Neural cell (in vitro differentiated cells): ENCODE results near the gene PAK4. TPM values are rescaled to one million over a fixed set of nuclear protein-coding genes. Genes with fewer than 3 reads are reported as not detected.

Source experiments
- H2AFZ ChIP-seq: fragments of 200-600, 300-800 bp; sonication (generic), shearing (Covaris generic); 2 replicates; pipeline ENCODE4 v1.6.0; 2014; ENCODE audit warnings: low read depth, mild to moderate bottlenecking, antibody characterized with exemption, low read length, moderate library complexity
- H3F3A ChIP-seq: fragments of 200-600 bp; shearing (Covaris generic); 2 replicates; pipeline ENCODE4 v1.6.1; 2016; ENCODE audit warnings: mild to moderate bottlenecking, moderate library complexity, mixed read lengths, antibody characterized with exemption, low read length; ENCODE audit not compliant: insufficient read depth, poor library complexity, severe bottlenecking
- H3K27ac ChIP-seq: fragments of 200-600, 300-800 bp; sonication (generic), shearing (Covaris generic); 2 replicates; pipeline ENCODE4 v1.5.1; 2014; ENCODE audit warnings: mild to moderate bottlenecking, low read length, moderate library complexity
- H3K27me3 ChIP-seq: fragments of 300-800, 200-600 bp; sonication (generic), shearing (Covaris generic); 2 replicates; pipeline ENCODE4 v1.6.0; 2014; ENCODE audit warnings: mild to moderate bottlenecking, low read depth, low read length, moderate library complexity; ENCODE audit not compliant: insufficient read depth
- H3K36me3 ChIP-seq: fragments of 300-800, 200-600 bp; sonication (generic), shearing (Covaris generic); 2 replicates; pipeline ENCODE4 v1.5.1; 2014; ENCODE audit warnings: mild to moderate bottlenecking, antibody characterized with exemption, low read length, moderate library complexity; ENCODE audit not compliant: insufficient read depth
- H3K4me2 ChIP-seq: fragments of 300-800, 200-600 bp; sonication (generic), shearing (Covaris generic); 2 replicates; pipeline ENCODE4 v1.6.0; 2014; ENCODE audit warnings: mild to moderate bottlenecking, low read length
- H3K4me3 ChIP-seq: fragments of 300-800, 200-600 bp; sonication (generic), shearing (Covaris generic); 2 replicates; pipeline ENCODE4 v1.5.1; 2014; ENCODE audit warnings: mild to moderate bottlenecking, low read length, moderate library complexity
- H3K79me2 ChIP-seq: fragments of 200-600 bp; shearing (Covaris generic); replicated peaks from 2 replicates; pipeline ENCODE4 v1.6.0; 2014; ENCODE audit warnings: mild to moderate bottlenecking, low read length, moderate library complexity; ENCODE audit not compliant: insufficient read depth
- H3K9ac ChIP-seq: fragments of 300-800, 200-600 bp; sonication (generic), shearing (Covaris generic); 2 replicates; pipeline ENCODE4 v1.6.1; 2016; ENCODE audit warnings: mild to moderate bottlenecking, low read length, mixed read lengths
- H3K9me2 ChIP-seq: fragments of 200-600 bp; shearing (Covaris generic); 2 replicates; pipeline ENCODE4 v1.6.1; 2016; ENCODE audit warnings: mild to moderate bottlenecking, low read length, mixed read lengths; ENCODE audit not compliant: insufficient read depth
- H3K9me3 ChIP-seq: fragments of 200-600, 300-800 bp; sonication (generic), shearing (Covaris generic); 2 replicates; pipeline ENCODE4 v1.6.1; 2016; ENCODE audit warnings: mild to moderate bottlenecking, mixed run types, low read length, moderate library complexity, mixed read lengths
- H4K20me1 ChIP-seq: fragments of 200-600 bp; shearing (Covaris generic); 2 replicates; pipeline ENCODE4 v1.6.1; 2016; ENCODE audit warnings: mild to moderate bottlenecking, mixed run types; ENCODE audit not compliant: insufficient read depth
- EP300 ChIP-seq: fragments of 450-650 bp; conservative IDR thresholded peaks from 2 replicates; pipeline ENCODE4 v1.6.1; 2014; ENCODE audit warnings: antibody characterized with exemption, mild to moderate bottlenecking, moderate library complexity; ENCODE audit not compliant: poor library complexity, severe bottlenecking
- EZH2 ChIP-seq: fragments of 200-600, 300-800 bp; shearing (Covaris generic), sonication (generic); IDR thresholded peaks from 2 replicates; pipeline ENCODE4 v1.6.1; 2014; ENCODE audit warnings: antibody characterized with exemption, low read length, borderline replicate concordance, mild to moderate bottlenecking; ENCODE audit not compliant: insufficient read depth, poor library complexity, severe bottlenecking
- MXI1 ChIP-seq: fragments of 450-650 bp; conservative IDR thresholded peaks from 2 replicates; pipeline ENCODE4 v1.6.1; 2014; ENCODE audit warnings: antibody characterized with exemption, mild to moderate bottlenecking; ENCODE audit not compliant: poor library complexity, severe bottlenecking
- POLR2AphosphoS5 ChIP-seq: IDR thresholded peaks from 2 replicates; pipeline ENCODE4 v1.6.1; 2012
- RAD21 ChIP-seq: fragments of 450-650 bp; conservative IDR thresholded peaks from 2 replicates; pipeline ENCODE4 v1.6.1; 2014; ENCODE audit warnings: antibody characterized with exemption, mild to moderate bottlenecking, moderate library complexity
- REST ChIP-seq: IDR thresholded peaks from 2 replicates; pipeline ENCODE4 v1.6.1; 2012; ENCODE audit warnings: borderline replicate concordance
- SMC3 ChIP-seq: fragments of 450-650 bp; conservative IDR thresholded peaks from 2 replicates; pipeline ENCODE4 v1.6.1; 2014; ENCODE audit warnings: antibody characterized with exemption, mild to moderate bottlenecking, moderate library complexity; ENCODE audit not compliant: poor library complexity
- TAF1 ChIP-seq: IDR thresholded peaks from 2 replicates; pipeline ENCODE4 v1.6.1; 2012; ENCODE audit warnings: low read depth
- polyA plus RNA-seq: library from polyadenylated mRNA; depleted of rRNA; stranded (reverse); fragments of >200 nt; gene quantifications from 2 replicates; pipeline ENCODE4 v1.2.3, GENCODE V29; 2014
- TF ChIP-seq, protein P1 (sequence below): fragments of 450-650 bp; IDR thresholded peaks from 2 replicates; pipeline ENCODE4 v1.5.1; 2014; ENCODE audit warnings: antibody characterized with exemption, mild to moderate bottlenecking, moderate library complexity; ENCODE audit not compliant: poor library complexity, severe bottlenecking

PAK4 gene
- polyA plus RNA-seq, 1 donor from 2014 or later = 5.4 TPM

GRCh38 chr19:39122934-39123731 lies 2.5 kb upstream of the PAK4 start:
- no peak for TF ChIP-seq REST
- TF ChIP-seq POLR2AphosphoS5 = no peak
- no peak for TF ChIP-seq MXI1
- TF ChIP-seq SMC3 = no peak
- no peak for TF ChIP-seq EZH2
- TF ChIP-seq, protein P1, sequence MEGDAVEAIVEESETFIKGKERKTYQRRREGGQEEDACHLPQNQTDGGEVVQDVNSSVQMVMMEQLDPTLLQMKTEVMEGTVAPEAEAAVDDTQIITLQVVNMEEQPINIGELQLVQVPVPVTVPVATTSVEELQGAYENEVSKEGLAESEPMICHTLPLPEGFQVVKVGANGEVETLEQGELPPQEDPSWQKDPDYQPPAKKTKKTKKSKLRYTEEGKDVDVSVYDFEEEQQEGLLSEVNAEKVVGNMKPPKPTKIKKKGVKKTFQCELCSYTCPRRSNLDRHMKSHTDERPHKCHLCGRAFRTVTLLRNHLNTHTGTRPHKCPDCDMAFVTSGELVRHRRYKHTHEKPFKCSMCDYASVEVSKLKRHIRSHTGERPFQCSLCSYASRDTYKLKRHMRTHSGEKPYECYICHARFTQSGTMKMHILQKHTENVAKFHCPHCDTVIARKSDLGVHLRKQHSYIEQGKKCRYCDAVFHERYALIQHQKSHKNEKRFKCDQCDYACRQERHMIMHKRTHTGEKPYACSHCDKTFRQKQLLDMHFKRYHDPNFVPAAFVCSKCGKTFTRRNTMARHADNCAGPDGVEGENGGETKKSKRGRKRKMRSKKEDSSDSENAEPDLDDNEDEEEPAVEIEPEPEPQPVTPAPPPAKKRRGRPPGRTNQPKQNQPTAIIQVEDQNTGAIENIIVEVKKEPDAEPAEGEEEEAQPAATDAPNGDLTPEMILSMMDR = no peak
- no peak for TF ChIP-seq TAF1
- no peak for TF ChIP-seq RAD21
- TF ChIP-seq EP300 = no peak
- no peak overlapping the region for H3K9ac ChIP-seq
- H3K27ac ChIP-seq = no peak overlapping the region
- no peaks in the 10 kb centered on the region for H3K27me3 ChIP-seq
- H3K4me2 ChIP-seq = no peak overlapping the region
- H3K4me3 ChIP-seq = no peak overlapping the region
- no peaks in the 10 kb centered on the region for H3K9me2 ChIP-seq
- peaks cover 21% of the 10 kb centered on the region for H3K79me2 ChIP-seq
- H3K36me3 ChIP-seq = no peaks in the 10 kb centered on the region
- H3K9me3 ChIP-seq = no peaks in the 10 kb centered on the region
- no peaks in the 10 kb centered on the region for H4K20me1 ChIP-seq
- no peak overlapping the region for H2AFZ ChIP-seq
- H3F3A ChIP-seq = no peaks in the 10 kb centered on the region

DNA sequence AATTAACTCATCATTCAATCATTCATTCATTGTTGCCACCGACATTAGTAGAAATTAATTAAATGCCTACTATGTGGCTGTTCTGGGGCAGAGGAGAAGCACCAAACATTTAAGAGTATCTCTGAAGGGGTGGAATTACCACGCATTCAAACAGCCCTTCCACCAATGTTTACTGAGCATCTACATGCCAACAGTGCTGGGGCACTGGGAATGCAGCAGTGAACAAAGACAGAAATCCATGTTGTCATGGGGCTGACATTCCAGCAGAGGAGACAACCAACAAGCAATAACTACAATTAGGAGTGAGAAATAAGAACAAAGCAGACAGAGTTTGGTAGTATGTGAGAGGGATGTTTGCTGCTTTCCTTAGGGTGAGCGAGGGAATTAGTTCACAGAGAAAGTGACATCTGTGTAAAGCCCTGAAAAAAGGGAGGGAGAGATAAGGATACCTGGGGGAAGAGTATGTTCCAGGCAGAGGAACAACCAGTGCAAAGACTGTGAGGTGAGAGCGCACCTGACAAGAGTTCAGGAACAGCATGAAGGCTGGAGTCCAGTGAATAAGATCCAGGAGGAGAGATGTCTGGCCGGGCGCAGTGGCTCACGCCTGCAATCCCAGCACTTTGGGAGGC lies 1.3 kb upstream of the PAK4 start:
- H3K4me2 ChIP-seq = no peak overlapping the region

More for the DNA sequence above, 1.3 kb upstream of the PAK4 start:
- no peak overlapping the region for H2AFZ ChIP-seq
- H3K36me3 ChIP-seq = no peaks in the 10 kb centered on the region
- H3K27me3 ChIP-seq = no peaks in the 10 kb centered on the region
- H3K27ac ChIP-seq = no peak overlapping the region
- no peaks in the 10 kb centered on the region for H3K9me3 ChIP-seq
- peaks cover 21% of the 10 kb centered on the region for H3K79me2 ChIP-seq
- H3F3A ChIP-seq = no peaks in the 10 kb centered on the region
- no peak overlapping the region for H3K9ac ChIP-seq
- no peaks in the 10 kb centered on the region for H3K9me2 ChIP-seq
- no peaks in the 10 kb centered on the region for H4K20me1 ChIP-seq
- TF ChIP-seq MXI1 (no peak), SMC3 (no peak), RAD21 (no peak), REST (no peak), EZH2 (no peak), EP300 (no peak), TAF1 (no peak), POLR2AphosphoS5 (no peak)
- TF ChIP-seq, protein P1 = no peak
- H3K4me3 ChIP-seq = no peak overlapping the region
